K562 (cell line): Measurements from ENCODE around the gene NCOA6. TPM values are rescaled to one million over a fixed set of nuclear protein-coding genes. Genes with fewer than 3 reads are reported as not detected.

Experiments
- BACH1 ChIP-seq: fragments of 200-800 bp; sonication (Bioruptor generic); IDR thresholded peaks from 2 replicates; pipeline ENCODE4 v1.6.1; 2016; ENCODE audit warnings: missing genetic modification characterization, missing compliant biosample characterization
- ZC3H8 ChIP-seq: fragments of 450-650 bp; IDR thresholded peaks from 2 replicates; pipeline ENCODE4 v1.6.1; 2017
- ZEB2 ChIP-seq: fragments of 450-650 bp; IDR thresholded peaks from 2 replicates; pipeline ENCODE4 v1.6.1; 2016
- polyA plus RNA-seq, 8 experiments: library from polyadenylated mRNA; depleted of rRNA in 4 of 8; stranded (reverse) in 5 of 8; unstranded in 3 of 8; fragments of >200 nt; fragmentation: Nextera tagmentation in 2 of 8; fragmentation: Illumina TruSeq in 1 of 8; extraction: Ambion mirVana in 2 of 8; extraction: Trizol in 1 of 8; gene quantifications; 2 replicates each; pipeline versions ENCODE4 v1.2.1 to v1.2.3, GENCODE V29; 2011 to 2014; ENCODE audit warnings: inconsistent platforms in 1 of 8, missing spikeins in 1 of 8
- total RNA-seq, 7 experiments: library from RNA; depleted of rRNA in 6 of 7; stranded (reverse); fragments of >200 nt in 6 of 7; fragmentation: Illumina TruSeq in 2 of 7; extraction: Trizol in 2 of 7; gene quantifications; 2 replicates each; pipeline versions ENCODE4 v1.2.1 to v1.2.3, GENCODE V29; 2011 to 2021; ENCODE audit warnings: low replicate concordance in 1 of 7
- TF ChIP-seq, protein P1 (sequence below), 2 experiments: fragments of 150-350 bp in 1 of 2; IDR thresholded peaks; 2 replicates each; pipeline ENCODE4 v1.6.1; 2012 to 2016; ENCODE audit warnings: low read depth in 2 of 2, low read length in 2 of 2, mild to moderate bottlenecking in 1 of 2, moderate library complexity in 1 of 2
- TF ChIP-seq, protein P2 (sequence below): fragments of 150-350 bp; conservative IDR thresholded peaks from 2 replicates; pipeline ENCODE4 v1.6.1; 2014; ENCODE audit warnings: low read length

NCOA6 gene
- total and polyA plus RNA-seq, 9 of the 15 experiments (the other 6 are each of a cell fraction or from before 2014, with no cell fraction given): 6.1 to 25.0 (median 9.5) TPM

DNA sequence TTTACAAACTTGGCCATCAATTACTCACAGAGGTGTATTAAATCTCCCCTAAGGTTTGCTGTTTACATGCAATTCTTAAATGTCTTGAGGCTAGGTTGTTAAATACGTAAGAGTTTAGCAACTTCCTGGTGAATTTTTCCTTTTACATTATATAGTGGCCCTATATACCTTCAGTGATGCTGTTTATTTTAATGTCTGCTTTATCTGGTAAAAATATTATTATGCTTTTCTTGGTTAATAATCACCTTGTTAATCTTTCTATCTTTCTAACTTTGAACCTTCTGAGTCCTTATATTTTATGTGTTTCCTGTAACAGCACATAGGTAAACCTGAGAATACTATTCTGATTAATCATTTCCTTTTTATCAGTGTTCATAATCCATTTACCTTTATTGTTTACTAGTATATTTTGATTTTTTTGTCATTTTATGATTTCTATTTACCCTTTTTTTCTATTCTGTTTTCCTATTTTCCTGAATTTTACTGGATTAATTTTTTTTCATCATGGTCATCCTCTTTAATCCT is 63.4 kb downstream of the NCOA6 start (continued):
- TF ChIP-seq, protein P1, sequence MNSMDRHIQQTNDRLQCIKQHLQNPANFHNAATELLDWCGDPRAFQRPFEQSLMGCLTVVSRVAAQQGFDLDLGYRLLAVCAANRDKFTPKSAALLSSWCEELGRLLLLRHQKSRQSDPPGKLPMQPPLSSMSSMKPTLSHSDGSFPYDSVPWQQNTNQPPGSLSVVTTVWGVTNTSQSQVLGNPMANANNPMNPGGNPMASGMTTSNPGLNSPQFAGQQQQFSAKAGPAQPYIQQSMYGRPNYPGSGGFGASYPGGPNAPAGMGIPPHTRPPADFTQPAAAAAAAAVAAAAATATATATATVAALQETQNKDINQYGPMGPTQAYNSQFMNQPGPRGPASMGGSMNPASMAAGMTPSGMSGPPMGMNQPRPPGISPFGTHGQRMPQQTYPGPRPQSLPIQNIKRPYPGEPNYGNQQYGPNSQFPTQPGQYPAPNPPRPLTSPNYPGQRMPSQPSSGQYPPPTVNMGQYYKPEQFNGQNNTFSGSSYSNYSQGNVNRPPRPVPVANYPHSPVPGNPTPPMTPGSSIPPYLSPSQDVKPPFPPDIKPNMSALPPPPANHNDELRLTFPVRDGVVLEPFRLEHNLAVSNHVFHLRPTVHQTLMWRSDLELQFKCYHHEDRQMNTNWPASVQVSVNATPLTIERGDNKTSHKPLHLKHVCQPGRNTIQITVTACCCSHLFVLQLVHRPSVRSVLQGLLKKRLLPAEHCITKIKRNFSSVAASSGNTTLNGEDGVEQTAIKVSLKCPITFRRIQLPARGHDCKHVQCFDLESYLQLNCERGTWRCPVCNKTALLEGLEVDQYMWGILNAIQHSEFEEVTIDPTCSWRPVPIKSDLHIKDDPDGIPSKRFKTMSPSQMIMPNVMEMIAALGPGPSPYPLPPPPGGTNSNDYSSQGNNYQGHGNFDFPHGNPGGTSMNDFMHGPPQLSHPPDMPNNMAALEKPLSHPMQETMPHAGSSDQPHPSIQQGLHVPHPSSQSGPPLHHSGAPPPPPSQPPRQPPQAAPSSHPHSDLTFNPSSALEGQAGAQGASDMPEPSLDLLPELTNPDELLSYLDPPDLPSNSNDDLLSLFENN (IDR thresholded peaks at IDR 0.05; ENCODE audit: low read depth in 2 of 2, low read length in 2 of 2): no peak
- TF ChIP-seq ZC3H8 (no peak), ZEB2 (no peak), BACH1 (no peak)
- TF ChIP-seq, protein P2, sequence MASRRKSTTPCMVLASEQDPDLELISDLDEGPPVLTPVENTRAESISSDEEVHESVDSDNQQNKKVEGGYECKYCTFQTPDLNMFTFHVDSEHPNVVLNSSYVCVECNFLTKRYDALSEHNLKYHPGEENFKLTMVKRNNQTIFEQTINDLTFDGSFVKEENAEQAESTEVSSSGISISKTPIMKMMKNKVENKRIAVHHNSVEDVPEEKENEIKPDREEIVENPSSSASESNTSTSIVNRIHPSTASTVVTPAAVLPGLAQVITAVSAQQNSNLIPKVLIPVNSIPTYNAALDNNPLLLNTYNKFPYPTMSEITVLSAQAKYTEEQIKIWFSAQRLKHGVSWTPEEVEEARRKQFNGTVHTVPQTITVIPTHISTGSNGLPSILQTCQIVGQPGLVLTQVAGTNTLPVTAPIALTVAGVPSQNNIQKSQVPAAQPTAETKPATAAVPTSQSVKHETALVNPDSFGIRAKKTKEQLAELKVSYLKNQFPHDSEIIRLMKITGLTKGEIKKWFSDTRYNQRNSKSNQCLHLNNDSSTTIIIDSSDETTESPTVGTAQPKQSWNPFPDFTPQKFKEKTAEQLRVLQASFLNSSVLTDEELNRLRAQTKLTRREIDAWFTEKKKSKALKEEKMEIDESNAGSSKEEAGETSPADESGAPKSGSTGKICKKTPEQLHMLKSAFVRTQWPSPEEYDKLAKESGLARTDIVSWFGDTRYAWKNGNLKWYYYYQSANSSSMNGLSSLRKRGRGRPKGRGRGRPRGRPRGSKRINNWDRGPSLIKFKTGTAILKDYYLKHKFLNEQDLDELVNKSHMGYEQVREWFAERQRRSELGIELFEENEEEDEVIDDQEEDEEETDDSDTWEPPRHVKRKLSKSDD: no peak
- TF ChIP-seq, all 486 proteins: peak for 0
